Activated CD8-positive, alpha-beta memory T cell treated with anti-CD3 and anti-CD28 coated beads for 4 hours (primary cell): ENCODE measurements around the gene OTUD6A.
"Not testable (repeated sequence)": the region's sequence is repeated elsewhere in the genome, so short reads cannot be mapped to it uniquely, and the experiment has no call there.

Experiments used
- DNase-seq, 2 donors: peaks; one replicate each; pipeline ENCODE4 v3.0.0-alpha.2; 2020; ENCODE audit warnings: low read depth in 2 of 2

Gene OTUD6A

DNA sequence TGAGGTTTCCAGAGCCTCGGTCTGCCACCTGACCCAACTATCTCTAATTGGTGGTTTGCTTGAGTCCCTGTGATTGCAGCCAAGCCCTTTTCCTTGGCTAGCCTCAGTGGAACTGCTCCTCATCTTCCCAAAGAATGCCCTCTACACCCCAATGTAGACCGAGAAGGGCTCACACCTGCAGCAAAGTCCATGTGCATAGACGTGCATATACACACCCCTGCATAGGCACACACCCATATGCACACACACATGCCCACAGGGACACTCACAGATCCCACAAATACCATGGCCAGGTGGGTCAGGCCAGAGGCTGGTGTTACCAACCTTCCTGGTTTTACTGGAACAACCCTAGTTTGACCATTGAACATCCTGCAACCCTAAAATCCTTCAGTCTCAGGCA lies 12.9 kb upstream of the OTUD6A start:
- no peak for DNase-seq

DNA sequence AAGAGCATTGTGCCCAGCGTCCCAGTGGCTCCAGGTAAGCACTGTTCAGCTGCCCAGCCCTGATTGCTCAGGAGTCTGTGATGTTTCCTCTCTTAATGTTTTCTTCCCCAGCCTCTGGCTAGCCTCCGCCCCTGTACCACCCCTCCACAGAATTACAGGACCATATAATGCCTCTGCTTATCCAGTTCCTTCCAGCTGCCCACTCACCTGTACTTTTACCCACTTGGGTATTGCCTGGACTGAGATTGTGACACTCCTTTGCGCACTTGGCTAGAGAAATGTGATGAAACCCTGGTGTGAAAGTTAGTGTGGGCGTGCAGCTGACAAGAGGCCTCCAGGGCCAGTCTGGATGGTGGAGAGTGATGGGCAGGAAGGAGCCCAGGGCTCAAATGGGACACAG lies 12.3 kb upstream of the OTUD6A start, which contains the start of gene AWAT2:
Gene AWAT2 (minus strand): TSS at position 14 of the 400 bp plus-strand sequence. CDS start 6 bp downstream, at position 8.
- DNase-seq: no peak

DNA sequence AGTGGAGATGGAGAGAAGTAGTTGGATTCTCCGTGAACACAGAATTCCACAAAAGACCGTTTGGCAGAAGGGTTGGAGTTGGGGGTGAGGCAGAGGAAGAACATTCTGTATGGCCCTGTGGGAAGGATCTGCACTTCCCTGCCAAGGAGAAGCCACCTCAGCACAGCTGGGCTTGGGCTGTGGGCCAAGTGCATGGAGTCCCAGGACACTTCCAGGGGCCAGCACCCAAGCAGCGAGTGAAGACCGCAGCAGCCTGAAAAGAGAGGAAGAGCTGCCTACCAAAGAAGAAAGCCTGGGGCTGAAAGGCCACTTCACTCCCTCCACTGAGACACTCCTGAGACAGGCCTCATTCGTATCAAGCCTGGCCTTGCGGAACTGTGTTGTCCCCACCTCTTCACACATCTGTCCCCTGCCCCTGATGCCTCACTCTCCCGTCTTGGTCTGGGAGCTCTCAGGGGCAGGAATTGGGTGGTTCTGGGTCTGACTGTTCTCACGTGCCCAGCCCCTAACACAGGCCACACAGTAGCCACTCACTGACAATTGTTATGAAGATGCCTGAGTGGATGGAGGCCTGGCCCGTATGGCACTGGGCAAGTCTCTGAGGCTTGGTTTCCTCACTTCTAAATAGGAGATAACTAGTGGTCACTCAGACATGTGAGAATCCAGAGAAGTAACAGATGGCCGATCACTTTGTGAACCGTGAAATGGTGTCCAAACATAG lies 9.2 kb upstream of the OTUD6A start:
- DNase-seq: no peak

DNA sequence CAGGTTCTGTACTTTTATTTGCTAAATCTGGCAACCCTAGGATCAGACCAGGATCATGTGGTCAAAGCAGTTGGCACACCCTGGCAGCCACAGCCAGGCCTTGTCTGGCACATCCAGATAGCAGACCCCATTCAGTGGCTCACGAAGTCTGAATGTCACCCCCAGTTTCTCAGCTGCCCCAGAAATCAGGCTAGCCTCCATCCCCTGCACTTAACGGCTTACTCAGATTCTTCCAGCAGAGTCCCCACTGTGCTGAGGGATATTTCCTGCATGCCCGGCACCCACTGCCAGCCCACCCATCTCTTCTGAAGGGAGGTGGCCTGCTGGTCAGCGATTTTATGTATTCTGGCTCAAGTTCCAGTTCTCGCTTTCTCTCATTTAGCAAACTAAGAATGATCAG lies 7.9 kb upstream of the OTUD6A start:
- DNase-seq: no peak

DNA sequence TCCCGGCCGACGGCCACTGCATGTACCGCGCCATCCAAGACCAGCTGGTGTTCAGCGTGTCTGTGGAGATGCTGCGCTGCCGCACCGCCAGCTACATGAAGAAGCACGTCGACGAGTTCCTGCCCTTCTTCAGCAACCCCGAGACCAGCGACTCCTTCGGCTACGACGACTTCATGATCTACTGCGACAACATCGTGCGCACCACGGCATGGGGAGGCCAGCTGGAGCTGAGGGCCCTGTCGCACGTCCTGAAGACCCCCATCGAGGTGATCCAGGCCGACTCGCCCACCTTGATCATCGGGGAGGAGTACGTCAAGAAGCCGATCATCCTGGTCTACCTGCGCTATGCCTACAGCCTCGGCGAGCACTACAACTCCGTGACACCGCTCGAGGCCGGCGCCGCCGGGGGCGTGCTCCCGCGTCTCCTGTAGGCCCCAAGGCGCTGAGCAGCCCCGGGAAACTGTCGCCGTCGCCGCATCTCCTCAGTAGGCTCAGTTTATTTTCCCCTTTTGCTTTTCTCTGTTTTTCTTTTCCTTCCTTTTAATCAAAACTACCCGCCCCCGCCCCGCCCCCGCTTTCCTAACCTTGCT lies 799 bp downstream of the OTUD6A start:
- DNase-seq: no peak

DNA sequence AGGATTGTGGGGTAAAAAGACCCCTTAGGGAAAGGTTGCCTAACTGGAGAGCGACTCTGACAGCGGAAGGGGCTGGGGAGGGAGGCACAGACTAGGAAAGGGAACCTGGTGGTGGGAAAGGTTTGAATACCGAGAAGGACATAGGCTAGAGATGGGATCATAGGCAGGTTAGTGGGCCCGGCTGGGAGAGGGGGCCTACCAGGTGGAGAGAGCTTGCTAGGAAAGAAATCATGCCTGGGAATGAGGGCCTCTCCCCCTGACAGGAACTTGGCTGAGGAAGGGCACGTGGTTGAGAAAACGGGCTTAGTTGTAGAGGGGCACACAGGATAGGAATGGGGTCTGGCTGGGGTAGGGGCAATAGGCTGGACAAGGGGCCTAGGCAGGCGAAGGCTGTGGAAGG lies 4.4 kb downstream of the OTUD6A start:
- DNase-seq: no peak

DNA sequence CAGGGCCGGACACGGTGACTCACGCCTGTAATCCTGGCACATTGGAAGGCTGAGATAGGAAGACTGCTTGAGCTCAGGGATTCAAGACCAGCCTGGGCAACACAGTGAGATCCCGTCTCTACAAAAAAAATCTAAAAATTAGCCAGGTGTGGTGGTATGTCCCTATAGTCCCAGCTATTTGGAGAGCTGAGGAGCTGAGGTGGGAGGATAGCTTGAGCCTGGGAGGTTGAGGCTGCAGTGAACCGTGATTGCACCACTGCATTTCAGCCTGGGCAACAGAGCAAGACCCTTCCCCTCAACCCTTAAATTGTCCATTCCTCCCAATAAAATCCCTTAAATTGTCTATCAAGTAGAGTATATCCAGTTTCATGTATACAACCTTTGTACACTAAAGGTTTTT lies 17.0 kb downstream of the OTUD6A start:
- no peak for DNase-seq

DNA sequence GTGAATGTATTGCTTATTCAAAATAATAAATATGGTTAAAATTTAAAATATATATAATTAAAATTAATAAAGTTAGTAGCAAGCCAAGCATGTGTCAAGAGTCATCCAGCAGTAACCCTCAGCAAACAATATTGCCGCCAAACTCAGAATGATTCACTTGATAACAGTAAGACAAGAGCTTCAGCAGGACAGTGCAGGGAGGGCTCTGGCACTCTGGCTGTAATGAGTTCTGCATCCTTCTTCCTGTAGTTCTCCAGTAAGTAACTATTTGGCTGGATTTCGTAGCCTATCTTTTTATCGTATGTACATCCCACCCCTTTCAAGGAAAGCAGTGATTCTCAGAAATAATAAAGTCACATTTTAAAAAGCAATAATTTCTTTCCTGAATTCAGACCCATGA lies 17.6 kb downstream of the OTUD6A start:
- DNase-seq: no peak

DNA sequence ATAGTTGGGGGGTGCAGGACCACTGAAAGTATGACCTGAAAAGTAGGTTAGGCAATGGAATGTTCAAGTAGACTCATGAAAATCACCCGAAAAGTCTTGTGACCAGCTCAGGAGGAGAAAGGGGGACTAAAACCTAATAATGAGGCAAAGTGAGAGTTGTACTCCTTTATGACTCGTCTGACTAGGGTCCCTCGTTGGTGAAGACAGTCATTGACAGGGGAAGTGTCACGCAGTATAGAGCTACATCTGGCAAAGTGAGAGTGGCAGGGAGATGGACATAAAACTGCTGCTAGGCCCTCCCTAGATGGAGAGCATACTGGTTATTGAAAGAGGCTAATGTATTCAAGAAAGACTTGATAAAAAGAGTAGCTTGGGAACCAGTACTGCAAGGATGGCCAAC lies 20.5 kb downstream of the OTUD6A start:
- DNase-seq: no peak

DNA sequence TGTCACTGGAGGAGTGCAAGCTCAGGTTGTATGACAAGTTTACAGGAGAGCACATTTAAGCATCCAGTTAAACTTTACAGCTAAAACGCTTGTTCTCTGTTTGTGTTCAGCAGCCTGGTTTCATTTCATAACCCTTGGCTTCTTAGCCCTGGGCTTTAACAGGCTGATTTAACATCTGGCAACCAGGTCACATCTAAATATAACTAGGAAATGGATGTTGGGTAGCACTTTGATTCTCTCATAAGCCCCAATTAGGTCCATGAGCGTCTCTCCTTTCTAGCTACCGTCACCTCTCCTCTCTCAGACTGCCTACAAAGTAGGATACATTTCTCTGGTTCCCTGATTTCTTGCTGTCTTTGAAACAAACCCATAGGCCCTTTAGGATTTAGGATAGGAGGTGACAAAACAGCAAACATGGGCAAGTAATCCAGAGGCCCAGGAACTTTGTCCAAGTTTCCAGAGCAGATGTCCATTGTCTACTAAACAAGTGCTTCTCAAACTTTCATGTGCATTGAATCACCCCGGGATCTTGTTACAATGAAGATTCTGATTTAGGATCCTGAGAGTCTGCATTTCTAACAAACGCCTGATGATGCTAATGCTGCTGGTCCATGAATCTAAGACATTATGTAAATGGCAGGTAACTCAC lies 22.5 kb downstream of the OTUD6A start:
- no peak for DNase-seq

DNA sequence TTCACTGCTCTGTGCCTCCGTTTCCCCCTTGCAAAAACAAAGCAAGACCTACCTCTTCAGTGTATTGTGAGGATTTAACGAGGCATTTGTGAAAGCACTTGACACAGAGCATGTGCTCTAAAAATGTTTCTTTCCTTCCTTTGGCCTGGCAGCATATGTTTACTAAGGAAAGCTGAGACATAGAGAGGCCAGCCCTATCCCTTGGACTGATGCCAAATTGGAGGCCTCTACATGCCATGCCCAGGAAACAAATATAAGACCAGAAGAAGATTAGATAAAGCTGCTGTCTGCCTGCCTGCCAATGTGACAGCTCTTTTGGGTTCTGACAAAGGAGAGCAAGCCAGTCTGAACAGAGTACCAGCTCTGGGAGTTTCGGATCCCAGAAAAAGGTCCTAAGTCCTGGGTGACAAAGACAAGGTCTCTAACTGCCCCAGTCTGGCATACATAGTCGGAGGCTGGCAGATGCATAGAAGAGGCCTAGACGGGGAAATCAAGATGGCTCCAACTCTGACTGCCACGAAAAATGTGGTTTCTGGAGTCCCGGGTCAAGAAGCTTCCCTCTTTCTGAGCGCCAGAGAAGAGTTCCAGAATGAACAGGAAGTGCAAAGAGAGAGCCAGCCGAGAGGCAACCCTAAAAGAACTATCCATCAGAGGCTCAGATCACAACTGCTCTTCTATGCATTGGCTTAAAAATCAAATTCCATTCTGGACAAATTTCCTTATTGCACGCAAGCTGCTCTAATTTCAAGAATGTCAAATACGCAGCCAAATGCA lies 25.8 kb downstream of the OTUD6A start:
- DNase-seq: no peak

DNA sequence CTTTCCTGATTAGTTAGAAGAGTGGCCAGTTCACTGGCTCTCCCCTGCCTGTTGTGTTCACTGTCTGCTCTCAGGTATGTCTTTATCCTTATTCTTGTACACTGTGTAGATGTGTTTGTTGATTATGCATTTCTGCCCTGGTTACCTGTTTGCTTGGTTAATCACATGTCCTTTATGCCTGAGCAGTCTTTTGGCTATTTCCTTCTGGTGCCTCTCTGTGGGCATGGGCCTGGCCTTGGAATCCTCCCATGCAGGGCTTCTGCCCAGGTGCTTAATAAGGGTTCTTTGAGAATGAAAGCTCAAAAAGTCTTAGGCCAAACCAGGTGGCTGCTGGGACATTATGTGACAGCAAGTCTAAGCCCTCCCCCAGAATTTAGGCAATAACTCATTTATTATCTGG lies 26.5 kb downstream of the OTUD6A start:
- DNase-seq: no peak

DNA sequence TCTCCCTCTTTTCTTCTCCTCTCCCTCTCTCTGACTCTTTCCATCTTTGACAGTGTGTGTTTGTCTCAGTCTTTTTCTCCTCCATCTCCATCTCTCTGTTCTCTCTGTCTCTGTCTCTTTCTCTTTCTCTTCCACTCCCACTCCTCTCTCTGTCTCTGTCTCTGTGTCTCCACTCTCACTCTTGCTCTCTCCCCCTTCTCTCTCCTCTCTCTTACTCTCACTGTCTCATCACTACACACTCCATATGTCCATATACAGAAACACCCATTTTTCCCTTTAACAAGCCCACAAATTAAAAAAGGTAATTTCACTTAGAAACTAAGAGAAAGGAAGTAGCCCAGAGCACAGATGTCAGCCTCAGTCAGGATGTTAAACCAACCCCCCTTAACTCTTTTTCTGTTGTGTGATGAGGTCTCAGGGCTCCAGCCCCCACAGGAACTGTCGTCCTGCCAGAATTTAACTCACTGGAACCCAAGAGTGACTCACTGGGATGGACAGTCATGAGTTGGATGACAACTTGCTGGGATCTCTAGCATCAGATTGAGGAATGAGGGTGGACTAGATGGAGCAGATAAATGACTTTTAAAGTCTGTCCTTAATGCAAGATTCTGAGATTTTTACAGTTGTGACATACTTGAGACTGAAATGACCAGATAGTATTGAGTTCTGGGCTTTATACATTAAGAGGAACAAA lies 27.5 kb downstream of the OTUD6A start:
- no peak for DNase-seq

DNA sequence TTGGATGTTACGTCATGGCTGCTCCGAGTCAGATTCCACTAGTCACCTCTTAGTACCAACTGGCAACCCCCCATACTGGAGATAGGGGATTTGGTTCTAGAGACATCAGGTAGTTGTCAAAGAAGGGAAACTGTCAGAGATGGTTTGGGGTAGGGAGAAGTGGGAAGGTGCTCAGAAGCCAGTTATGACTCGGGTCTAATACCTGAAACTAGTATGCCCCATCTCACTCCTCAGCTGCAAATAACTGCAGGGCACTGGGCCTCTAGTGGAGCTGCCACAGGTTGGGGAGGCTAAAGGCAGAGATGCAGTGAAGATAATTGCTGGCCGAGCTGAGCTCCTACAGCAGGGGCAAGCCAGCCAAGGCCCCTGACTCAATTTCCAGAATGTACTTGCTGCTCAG lies 30.0 kb downstream of the OTUD6A start:
- no peak for DNase-seq

DNA sequence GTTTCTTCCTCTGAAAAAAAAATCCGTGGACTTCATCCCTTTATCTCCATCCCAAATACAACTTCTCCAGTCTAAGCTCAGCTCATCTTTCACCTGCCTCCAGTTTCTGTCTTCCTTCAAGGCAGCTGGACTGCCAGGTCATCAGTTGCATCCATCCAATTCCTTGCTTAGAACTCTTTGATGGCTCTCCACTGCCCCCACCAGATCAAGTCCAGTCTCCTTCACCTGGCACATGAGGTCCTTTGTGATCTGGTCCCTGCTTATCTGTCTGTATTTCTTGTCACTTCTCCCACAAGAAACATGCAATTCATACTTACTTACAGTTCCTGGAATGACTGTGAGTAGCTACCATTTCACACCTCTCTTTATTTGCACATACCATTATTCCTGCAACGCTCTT lies 33.8 kb downstream of the OTUD6A start:
- DNase-seq: no peak

DNA sequence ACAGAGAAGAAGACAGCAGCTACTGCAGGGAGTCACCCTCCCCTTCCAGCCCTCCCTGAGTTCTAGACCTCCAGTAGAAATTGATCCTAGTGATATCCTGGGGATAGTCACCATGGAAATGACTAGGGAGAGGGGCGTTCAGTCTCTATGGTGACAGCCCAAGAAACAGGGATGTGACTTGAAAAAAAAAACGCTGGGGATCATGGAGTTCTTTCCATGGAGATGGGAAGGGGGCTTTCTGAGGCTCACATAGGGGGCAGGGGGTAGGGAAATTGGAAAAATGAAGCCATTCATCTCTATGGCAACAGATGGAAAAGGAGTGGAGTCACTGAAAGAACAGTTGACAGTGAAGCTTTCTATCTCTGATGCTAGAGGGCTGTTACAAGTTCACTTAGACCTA lies 43.0 kb downstream of the OTUD6A start:
- DNase-seq: no peak

DNA sequence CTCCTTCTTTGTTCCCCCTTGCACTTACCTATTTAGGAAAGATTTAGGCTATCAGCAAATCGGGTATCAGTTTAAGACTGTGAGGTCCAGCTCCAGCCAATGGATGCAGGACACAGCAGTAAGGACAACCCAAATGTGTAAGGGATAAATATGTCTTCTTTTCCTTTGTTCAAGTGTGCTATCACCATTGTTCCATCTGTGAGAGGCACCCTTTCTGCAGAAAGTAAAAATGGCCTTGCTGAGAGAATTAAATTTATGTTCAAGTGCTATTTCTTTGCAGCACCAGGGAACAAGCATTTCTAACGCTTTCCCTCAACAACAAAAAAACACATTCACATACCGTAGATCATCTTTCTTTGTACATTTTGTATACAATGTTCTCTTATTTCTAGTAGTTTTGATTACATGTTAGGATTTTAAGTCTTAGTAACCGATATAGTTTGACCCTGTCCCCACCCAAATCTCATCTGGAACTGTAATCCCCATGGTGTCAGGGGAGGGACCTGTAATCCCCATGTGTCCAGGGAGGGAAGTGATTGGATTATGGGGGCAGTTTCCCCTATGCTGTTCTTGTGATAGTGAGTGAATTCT lies 49.3 kb downstream of the OTUD6A start:
- not testable (repeated sequence) for DNase-seq
